Measurements from ENCODE around the gene EIPR1. TPM values are rescaled to one million over a fixed set of nuclear protein-coding genes. Genes with fewer than 3 reads are reported as not detected.
A peak's percentile ranks its signal among the peaks of the same experiment; 100 is the strongest.

Gene EIPR1
- total RNA-seq, 2 donors from 2014 or later: 25.1 to 28.5 TPM

- ATAC-seq (no peak), DNase-seq (no peak)
- H3K9me3 ChIP-seq (ENCODE audit: control insufficient read depth, low read length, poor library complexity, severe bottlenecking): peaks cover 4% of the 10 kb centered on the region
- Mint-ChIP-seq H3K27me3 (no peaks in the 10 kb centered on the region), H3K4me1 (peaks cover 11% of the 10 kb centered on the region), H3K27ac (no peak overlapping the region), H3K36me3 (ENCODE audit: low read depth) (peaks cover 7% of the 10 kb centered on the region), H3K4me3 (no peak overlapping the region)
These were observed 128.7 kb downstream of the EIPR1 start for GRCh38 chr2:3248754-3249475.

- H3K4me1 Mint-ChIP-seq: peaks cover 20% of the 10 kb centered on the region
- H3K27me3 Mint-ChIP-seq: no peaks in the 10 kb centered on the region
- H3K4me3 Mint-ChIP-seq: no peak overlapping the region
- peaks cover 7% of the 10 kb centered on the region for H3K36me3 Mint-ChIP-seq (ENCODE audit: low read depth)
- DNase-seq: no peak
- no peak for ATAC-seq
- H3K27ac Mint-ChIP-seq: no peak overlapping the region
- peaks cover 4% of the 10 kb centered on the region for H3K9me3 ChIP-seq (ENCODE audit: control insufficient read depth, low read length, poor library complexity, severe bottlenecking)
These were observed 130.5 kb downstream of the EIPR1 start for GRCh38 chr2:3246928-3247714.

- H3K9me3 ChIP-seq (ENCODE audit: control insufficient read depth, low read length, poor library complexity, severe bottlenecking): peaks cover 4% of the 10 kb centered on the region
- Mint-ChIP-seq H3K27ac (peak overlapping the region; percentile 91), H3K4me1 (peaks cover 23% of the 10 kb centered on the region), H3K4me3 (no peak overlapping the region), H3K36me3 (ENCODE audit: low read depth) (peaks cover 5% of the 10 kb centered on the region), H3K27me3 (no peaks in the 10 kb centered on the region)
- DNase-seq: no peak
- no peak for ATAC-seq
These were observed 131.2 kb downstream of the EIPR1 start for GRCh38 chr2:3246406-3246805.

- DNase-seq (no peak), ATAC-seq (no peak)
- no peaks in the 10 kb centered on the region for H3K27me3 Mint-ChIP-seq
- peak overlapping the region; percentile 90 for H3K27ac Mint-ChIP-seq
- no peak overlapping the region for H3K4me3 Mint-ChIP-seq
- peaks cover 23% of the 10 kb centered on the region for H3K4me1 Mint-ChIP-seq
- peaks cover 2% of the 10 kb centered on the region for H3K9me3 ChIP-seq (ENCODE audit: control insufficient read depth, low read length, poor library complexity, severe bottlenecking)
- H3K36me3 Mint-ChIP-seq (ENCODE audit: low read depth): no peaks in the 10 kb centered on the region
These were observed 133.1 kb downstream of the EIPR1 start for GRCh38 chr2:3244486-3244885.

- H3K27me3 Mint-ChIP-seq: no peaks in the 10 kb centered on the region
- H3K27ac Mint-ChIP-seq: peak overlapping the region; percentile 90
- ATAC-seq: no peak
- no peak for DNase-seq
- no peaks in the 10 kb centered on the region for H3K36me3 Mint-ChIP-seq (ENCODE audit: low read depth)
- no peaks in the 10 kb centered on the region for H3K9me3 ChIP-seq (ENCODE audit: control insufficient read depth, low read length, poor library complexity, severe bottlenecking)
- H3K4me1 Mint-ChIP-seq: peaks cover 27% of the 10 kb centered on the region
- no peak overlapping the region for H3K4me3 Mint-ChIP-seq
These were observed 133.8 kb downstream of the EIPR1 start for GRCh38 chr2:3243804-3244203.

- Mint-ChIP-seq H3K4me3 (peak overlapping the region; percentile 76), H3K27me3 (no peaks in the 10 kb centered on the region), H3K4me1 (peaks cover 34% of the 10 kb centered on the region), H3K27ac (peak overlapping the region; percentile 90), H3K36me3 (ENCODE audit: low read depth) (peaks cover 5% of the 10 kb centered on the region)
- H3K9me3 ChIP-seq (ENCODE audit: control insufficient read depth, low read length, poor library complexity, severe bottlenecking): no peaks in the 10 kb centered on the region
- ATAC-seq (peak; percentile 94), DNase-seq (peak in 2 of 3 donors; percentile 14 to 20)
These were observed 134.8 kb downstream of the EIPR1 start for GRCh38 chr2:3242747-3243369.

GRCh38 chr2:3241971-3242746 is 135.5 kb downstream of the EIPR1 start:
- Mint-ChIP-seq H3K4me1 (peaks cover 35% of the 10 kb centered on the region), H3K36me3 (ENCODE audit: low read depth) (peaks cover 5% of the 10 kb centered on the region), H3K27ac (peak overlapping the region; percentile 90), H3K27me3 (no peaks in the 10 kb centered on the region), H3K4me3 (peak overlapping the region; percentile 76)
- H3K9me3 ChIP-seq (ENCODE audit: control insufficient read depth, low read length, poor library complexity, severe bottlenecking): no peaks in the 10 kb centered on the region
- no peak for DNase-seq
- peak; percentile 57 for ATAC-seq

GRCh38 chr2:3238951-3239841 is 138.4 kb downstream of the EIPR1 start:
- H3K27ac Mint-ChIP-seq: no peak overlapping the region
- H3K4me3 Mint-ChIP-seq: no peak overlapping the region
- H3K4me1 Mint-ChIP-seq: peaks cover 29% of the 10 kb centered on the region

GRCh38 chr2:3236300-3237045 is 141.1 kb downstream of the EIPR1 start:
- H3K9me3 ChIP-seq (ENCODE audit: control insufficient read depth, low read length, poor library complexity, severe bottlenecking): no peaks in the 10 kb centered on the region
- Mint-ChIP-seq H3K27me3 (no peaks in the 10 kb centered on the region), H3K4me1 (peaks cover 14% of the 10 kb centered on the region), H3K4me3 (no peak overlapping the region), H3K36me3 (ENCODE audit: low read depth) (peaks cover 8% of the 10 kb centered on the region), H3K27ac (peak overlapping the region; percentile 72)
- ATAC-seq: no peak
- no peak for DNase-seq

More at GRCh38 chr2:3238951-3239841, 138.4 kb downstream of the EIPR1 start:
- DNase-seq (no peak), ATAC-seq (peak; percentile 45)
- Mint-ChIP-seq H3K27me3 (no peaks in the 10 kb centered on the region), H3K36me3 (ENCODE audit: low read depth) (peaks cover 5% of the 10 kb centered on the region)
- no peaks in the 10 kb centered on the region for H3K9me3 ChIP-seq (ENCODE audit: control insufficient read depth, low read length, poor library complexity, severe bottlenecking)

- Mint-ChIP-seq H3K4me3 (no peak overlapping the region), H3K36me3 (ENCODE audit: low read depth) (peaks cover 8% of the 10 kb centered on the region), H3K4me1 (peaks cover 11% of the 10 kb centered on the region), H3K27me3 (no peaks in the 10 kb centered on the region), H3K27ac (peak overlapping the region; percentile 21)
- no peak for DNase-seq
- no peaks in the 10 kb centered on the region for H3K9me3 ChIP-seq (ENCODE audit: control insufficient read depth, low read length, poor library complexity, severe bottlenecking)
- no peak for ATAC-seq
These were observed 143.7 kb downstream of the EIPR1 start for GRCh38 chr2:3233877-3234276.

- H3K27me3 Mint-ChIP-seq: no peaks in the 10 kb centered on the region
These were observed 148.4 kb downstream of the EIPR1 start for GRCh38 chr2:3229221-3229620.

More at GRCh38 chr2:3229221-3229620, 148.4 kb downstream of the EIPR1 start:
- peaks cover 6% of the 10 kb centered on the region for H3K36me3 Mint-ChIP-seq (ENCODE audit: low read depth)
- ATAC-seq (no peak), DNase-seq (no peak)
- H3K27ac Mint-ChIP-seq: no peak overlapping the region
- H3K4me1 Mint-ChIP-seq: peaks cover 11% of the 10 kb centered on the region
- no peaks in the 10 kb centered on the region for H3K9me3 ChIP-seq (ENCODE audit: control insufficient read depth, low read length, poor library complexity, severe bottlenecking)
- no peak overlapping the region for H3K4me3 Mint-ChIP-seq

Data from T-helper 17 cell (primary cell).